Measurements from ENCODE around the gene ROR1.
A peak's percentile ranks its signal among the peaks of the same experiment; 100 is the strongest.

ROR1 gene

GRCh38 chr1:64043288-64043687 is 269.5 kb downstream of the ROR1 start:
- no peak for ATAC-seq

GRCh38 chr1:64043976-64044375 is 270.2 kb downstream of the ROR1 start:
- peak; percentile 24 for ATAC-seq
- TF ChIP-seq TSHZ2 (CRISPR knock-in tag; IDR thresholded peaks at IDR 0.05) (no peak), ISL1 (CRISPR knock-in tag; IDR thresholded peaks at IDR 0.05) (0 out of 2 replicates have a peak, but pooled peaks have one; percentile 15)

More at GRCh38 chr1:64043288-64043687, 269.5 kb downstream of the ROR1 start:
- TF ChIP-seq CREB5 (CRISPR knock-in tag; IDR thresholded peaks at IDR 0.05; ENCODE audit: low read depth) (no peak), ZNF565 (CRISPR knock-in tag; conservative IDR thresholded peaks at IDR 0.05; ENCODE audit: low read depth) (no peak)

- no peak for TF ChIP-seq ZFP3 (CRISPR knock-in tag; IDR thresholded peaks at IDR 0.05)
- no peak for TF ChIP-seq CREB5 (CRISPR knock-in tag; IDR thresholded peaks at IDR 0.05; ENCODE audit: low read depth)
- TF ChIP-seq ZFP30 (CRISPR knock-in tag; IDR thresholded peaks at IDR 0.05): no peak
- no peak for TF ChIP-seq ESRRG (CRISPR knock-in tag; IDR thresholded peaks at IDR 0.05)
- TF ChIP-seq RARB (CRISPR knock-in tag; IDR thresholded peaks at IDR 0.05): no peak
- no peak for TF ChIP-seq OSR1 (CRISPR knock-in tag; IDR thresholded peaks at IDR 0.05)
- ATAC-seq: no peak
Measured at GRCh38 chr1:64046243-64046642, 272.4 kb downstream of the ROR1 start.

GRCh38 chr1:64046891-64047290 is 273.1 kb downstream of the ROR1 start:
- ATAC-seq: no peak
- no peak for TF ChIP-seq SNAI2 (CRISPR knock-in tag; IDR thresholded peaks at IDR 0.05)
- no peak for TF ChIP-seq TSHZ2 (CRISPR knock-in tag; IDR thresholded peaks at IDR 0.05)
- no peak for TF ChIP-seq OSR1 (CRISPR knock-in tag; IDR thresholded peaks at IDR 0.05)
- TF ChIP-seq PPARA (CRISPR knock-in tag; IDR thresholded peaks at IDR 0.05; ENCODE audit: borderline replicate concordance): no peak
- no peak for TF ChIP-seq ZC3H10 (CRISPR knock-in tag; IDR thresholded peaks at IDR 0.05)
- TF ChIP-seq ARNTL (CRISPR knock-in tag; IDR thresholded peaks at IDR 0.05; ENCODE audit: borderline replicate concordance, low read depth): no peak
- no peak for TF ChIP-seq ISL1 (CRISPR knock-in tag; IDR thresholded peaks at IDR 0.05)
- TF ChIP-seq POU6F1 (CRISPR knock-in tag; IDR thresholded peaks at IDR 0.05; ENCODE audit: borderline replicate concordance, low read depth): no peak
- no peak for TF ChIP-seq TCF4 (CRISPR knock-in tag; IDR thresholded peaks at IDR 0.05; ENCODE audit: borderline replicate concordance)
- no peak for TF ChIP-seq ZNF70 (CRISPR knock-in tag; IDR thresholded peaks at IDR 0.05)
- no peak for TF ChIP-seq RARB (CRISPR knock-in tag; IDR thresholded peaks at IDR 0.05)
- no peak for TF ChIP-seq BACH2 (CRISPR knock-in tag; IDR thresholded peaks at IDR 0.05; ENCODE audit: borderline replicate concordance)
- TF ChIP-seq PATZ1 (CRISPR knock-in tag; IDR thresholded peaks at IDR 0.05; ENCODE audit: borderline replicate concordance): no peak
- no peak for TF ChIP-seq ZNF8 (CRISPR knock-in tag; IDR thresholded peaks at IDR 0.05)

Measured in SK-N-SH treated with all-trans-retinoic acid at 6 μM for 48 hours (cell line).